IMR-90 (cell line): ENCODE data around the gene PAQR9. TPM values are rescaled to one million over a fixed set of nuclear protein-coding genes. Genes with fewer than 3 reads are reported as not detected.

Source experiments
- ATAC-seq: fragments of 200-7000 bp; cut with Tn5 transposase; 2 replicates; pipeline ENCODE4 v1.9.1; 2020; ENCODE audit warnings: low read depth, mild to moderate bottlenecking, moderate library complexity
- BruUV-seq: library from RNA; stranded (reverse); fragments of 400-500 nt; replicated peaks from 2 replicates; lab custom pipeline; 2021; lab: Mats Ljungman, UMichigan
- CTCF ChIA-PET: fragments of 300-600 bp; formaldehyde crosslinking; extraction: SDS; loops from one replicate; lab custom pipeline; 2021; ENCODE audit warnings: antibody characterized with exemption; lab: Yijun Ruan, JAX
- POLR2A ChIA-PET: fragments of 300-600 bp; sonication (Branson Sonifier 250); formaldehyde crosslinking; loops from one replicate; lab custom pipeline; 2022; ENCODE audit warnings: antibody characterized with exemption; ENCODE audit not compliant: unreplicated experiment; lab: Charles Lee
- DNase-seq: peaks from one replicate; pipeline ENCODE4 v3.0.0; 2013
- H2AFZ ChIP-seq: replicated peaks from 2 replicates; pipeline ENCODE3; 2013; ENCODE audit warnings: low read length, mild to moderate bottlenecking; ENCODE audit not compliant: poor library complexity
- H2AK5ac ChIP-seq: 2 replicates; pipeline ENCODE4 v1.6.1; 2013; ENCODE audit warnings: low read depth, low read length, inconsistent platforms
- H2AK9ac ChIP-seq: replicated peaks from 2 replicates; pipeline ENCODE3; 2013; ENCODE audit warnings: mild to moderate bottlenecking, low read depth, low read length, moderate library complexity; ENCODE audit not compliant: poor library complexity
- H2BK120ac ChIP-seq: 2 replicates; pipeline ENCODE4 v1.6.1; 2013; ENCODE audit warnings: low read depth, low read length, inconsistent platforms
- H2BK15ac ChIP-seq: 3 replicates; pipeline ENCODE4 v1.6.1; 2013; ENCODE audit warnings: low read depth, low read length, inconsistent platforms
- H2BK20ac ChIP-seq: 2 replicates; pipeline ENCODE4 v1.6.1; 2013; ENCODE audit warnings: low read depth, mild to moderate bottlenecking, inconsistent platforms, low read length, moderate library complexity
- H2BK5ac ChIP-seq: 2 replicates; pipeline ENCODE4 v1.6.1; 2013; ENCODE audit warnings: mild to moderate bottlenecking, low read depth, low read length, inconsistent platforms; ENCODE audit not compliant: poor library complexity, severe bottlenecking
- H3K14ac ChIP-seq: replicated peaks from 2 replicates; pipeline ENCODE4 v1.6.1; 2013; ENCODE audit warnings: low read depth, low read length, inconsistent platforms
- H3K18ac ChIP-seq: 2 replicates; pipeline ENCODE4 v1.6.1; 2013; ENCODE audit warnings: low read depth, low read length, control low read depth
- H3K23ac ChIP-seq: 2 replicates; pipeline ENCODE4 v1.6.1; 2013; ENCODE audit warnings: low read depth, low read length, inconsistent platforms
- H3K27ac ChIP-seq: 2 replicates; pipeline ENCODE4 v1.5.1; 2013; ENCODE audit warnings: mild to moderate bottlenecking, control low read depth, low read length; ENCODE audit not compliant: insufficient read depth
- H3K27me3 ChIP-seq: 2 replicates; pipeline ENCODE4 v1.6.1; 2013; ENCODE audit warnings: low read length; ENCODE audit not compliant: control insufficient read depth, insufficient read depth
- H3K36me3 ChIP-seq: 2 replicates; pipeline ENCODE4 v1.6.1; 2013; ENCODE audit warnings: low read length, mixed read lengths; ENCODE audit not compliant: control insufficient read depth, insufficient read depth
- H3K4ac ChIP-seq: 2 replicates; pipeline ENCODE4 v1.6.1; 2013; ENCODE audit warnings: low read depth, low read length, inconsistent platforms
- H3K4me1 ChIP-seq: 2 replicates; pipeline ENCODE4 v1.6.1; 2013; ENCODE audit warnings: low read length, mixed read lengths; ENCODE audit not compliant: control insufficient read depth, insufficient read depth
- H3K4me2 ChIP-seq: 2 replicates; pipeline ENCODE4 v1.6.1; 2013; ENCODE audit warnings: low read depth, mild to moderate bottlenecking, control low read depth, low read length, moderate library complexity
- H3K4me3 ChIP-seq: 2 replicates; pipeline ENCODE4 v1.5.1; 2013; ENCODE audit warnings: low read depth, mild to moderate bottlenecking, control low read depth, low read length, moderate library complexity; ENCODE audit not compliant: insufficient read depth
- H3K56ac ChIP-seq: 2 replicates; pipeline ENCODE4 v1.6.1; 2013; ENCODE audit warnings: low read length, inconsistent platforms; ENCODE audit not compliant: insufficient read depth; ENCODE audit errors: extremely low read depth
- H3K79me1 ChIP-seq, 2 experiments: 2 replicates each; pipeline ENCODE4 v1.6.1; 2013; ENCODE audit warnings: low read length in 2 of 2, inconsistent platforms in 1 of 2, low read depth in 1 of 2
- H3K9ac ChIP-seq: 2 replicates; pipeline ENCODE4 v1.6.1; 2013; ENCODE audit warnings: low read depth, low read length, control low read depth
- H3K9me1 ChIP-seq: 2 replicates; pipeline ENCODE4 v1.6.1; 2013; ENCODE audit warnings: low read length, inconsistent platforms; ENCODE audit not compliant: insufficient read depth
- H3K9me3 ChIP-seq: 2 replicates; pipeline ENCODE4 v1.6.1; 2013; ENCODE audit warnings: low read length; ENCODE audit not compliant: control insufficient read depth, insufficient read depth
- H4K20me1 ChIP-seq: 2 replicates; pipeline ENCODE4 v1.6.1; 2013; ENCODE audit warnings: low read length, inconsistent platforms; ENCODE audit not compliant: insufficient read depth
- H4K5ac ChIP-seq: 2 replicates; pipeline ENCODE4 v1.6.1; 2013; ENCODE audit warnings: mild to moderate bottlenecking, low read depth, low read length, control low read depth
- H4K8ac ChIP-seq, 2 experiments: 2 replicates each; pipeline ENCODE4 v1.6.1; 2013; ENCODE audit warnings: low read depth in 2 of 2, low read length in 2 of 2, control low read depth in 1 of 2, inconsistent platforms in 1 of 2
- H4K91ac ChIP-seq: 2 replicates; pipeline ENCODE4 v1.6.1; 2013; ENCODE audit warnings: low read depth, low read length, inconsistent platforms; ENCODE audit not compliant: insufficient read depth
- BHLHE40 ChIP-seq: fragments of 150-350 bp; IDR thresholded peaks from 2 replicates; pipeline ENCODE4 v1.6.1; 2016; ENCODE audit warnings: mild to moderate bottlenecking, low read depth, low read length
- CEBPB ChIP-seq: IDR thresholded peaks from 2 replicates; pipeline ENCODE4 v1.6.1; 2012; ENCODE audit warnings: low read depth, low read length, improper control_type of control experiment
- CHD1 ChIP-seq: IDR thresholded peaks from 2 replicates; pipeline ENCODE4 v1.6.1; 2012; ENCODE audit warnings: low read depth, low read length, improper control_type of control experiment
- CTCF ChIP-seq: conservative IDR thresholded peaks from 2 replicates; pipeline ENCODE4 v1.5.1; 2012; ENCODE audit warnings: mild to moderate bottlenecking, low read depth, low read length, improper control_type of control experiment
- ELK1 ChIP-seq: fragments of 150-350 bp; IDR thresholded peaks from 2 replicates; pipeline ENCODE4 v1.6.1; 2016; ENCODE audit warnings: low read depth, mild to moderate bottlenecking, low read length, moderate library complexity, borderline replicate concordance
- FOS ChIP-seq: fragments of 150-350 bp; IDR thresholded peaks from 2 replicates; pipeline ENCODE4 v1.6.1; 2016; ENCODE audit warnings: low read depth, low read length
- MAFK ChIP-seq: IDR thresholded peaks from 2 replicates; pipeline ENCODE4 v1.6.1; 2012; ENCODE audit warnings: low read depth, low read length, improper control_type of control experiment
- MAZ ChIP-seq: IDR thresholded peaks from 2 replicates; pipeline ENCODE4 v1.6.1; 2012; ENCODE audit warnings: low read depth, mild to moderate bottlenecking, low read length, improper control_type of control experiment, moderate library complexity, borderline replicate concordance
- MXI1 ChIP-seq: IDR thresholded peaks from 2 replicates; pipeline ENCODE4 v1.6.1; 2012; ENCODE audit warnings: low read depth, mild to moderate bottlenecking, low read length, moderate library complexity, borderline replicate concordance
- NFE2L2 ChIP-seq: fragments of 150-350 bp; IDR thresholded peaks from 2 replicates; pipeline ENCODE4 v1.6.1; 2016; ENCODE audit warnings: low read depth, mild to moderate bottlenecking, low read length
- POLR2A ChIP-seq: IDR thresholded peaks from 2 replicates; pipeline ENCODE4 v1.6.1; 2012; ENCODE audit warnings: mild to moderate bottlenecking, low read depth, low read length
- RAD21 ChIP-seq: IDR thresholded peaks from 2 replicates; pipeline ENCODE4 v1.6.1; 2012; ENCODE audit warnings: low read length, improper control_type of control experiment
- RCOR1 ChIP-seq: IDR thresholded peaks from 2 replicates; pipeline ENCODE4 v1.6.1; 2012; ENCODE audit warnings: mild to moderate bottlenecking, low read length, improper control_type of control experiment; ENCODE audit not compliant: insufficient replicate concordance
- SMC3 ChIP-seq: fragments of 150-350 bp; IDR thresholded peaks from 2 replicates; pipeline ENCODE4 v1.6.1; 2016; ENCODE audit warnings: low read depth, mild to moderate bottlenecking, antibody characterized with exemption, low read length, moderate library complexity
- USF2 ChIP-seq: fragments of 150-350 bp; IDR thresholded peaks from 2 replicates; pipeline ENCODE4 v1.6.1; 2017; ENCODE audit warnings: mild to moderate bottlenecking, antibody characterized with exemption, low read length, low read depth
- WGBS, 2 experiments: methylation state at CpG; one replicate each; pipeline versions ENCODE4 v1.1.5 to v1.1.7; 2013; ENCODE audit warnings: missing lambda C conversion rate in 2 of 2; ENCODE audit not compliant: insufficient read length in 1 of 2; ENCODE audit errors: extremely low coverage in 2 of 2; 5-methylcytosine and 5-hydroxymethylcytosine counted together
- dilution Hi-C: fragments of 300-500 bp; cut with HindIII; formaldehyde crosslinking; loops from one replicate; pipeline ENCODE4 v1.14.3; 2018; ENCODE audit warnings: low sequenced_read_pairs; ENCODE audit not compliant: unreplicated experiment
- in situ Hi-C: fragments of 300-500 bp; cut with MboI; formaldehyde crosslinking; loops from 3 replicates; pipeline ENCODE4 v1.14.3; 2019; ENCODE audit warnings: low sequenced_read_pairs, inconsistent platforms, mixed read lengths
- intact Hi-C: fragments of 100-400 bp; cut with micrococcal nuclease; formaldehyde crosslinking; loops from 2 replicates; pipeline ENCODE4 v1.10.0; 2022
- polyA plus RNA-seq, 3 experiments: library from polyadenylated mRNA; depleted of rRNA; stranded (reverse); fragments of >200 nt; gene quantifications; 2 replicates each; pipeline ENCODE4 v1.2.3, GENCODE V29; 2012; ENCODE audit warnings: low replicate concordance in 1 of 3
- total RNA-seq: library from RNA; depleted of rRNA; stranded (reverse); fragments of >200 nt; gene quantifications from 2 replicates; pipeline ENCODE4 v1.2.3, GENCODE V29; 2012

PAQR9 gene
- total and polyA plus RNA-seq, 2 of the 4 experiments (the other 2 are of a cell fraction) = 0.05 TPM; not detected in 1

DNA sequence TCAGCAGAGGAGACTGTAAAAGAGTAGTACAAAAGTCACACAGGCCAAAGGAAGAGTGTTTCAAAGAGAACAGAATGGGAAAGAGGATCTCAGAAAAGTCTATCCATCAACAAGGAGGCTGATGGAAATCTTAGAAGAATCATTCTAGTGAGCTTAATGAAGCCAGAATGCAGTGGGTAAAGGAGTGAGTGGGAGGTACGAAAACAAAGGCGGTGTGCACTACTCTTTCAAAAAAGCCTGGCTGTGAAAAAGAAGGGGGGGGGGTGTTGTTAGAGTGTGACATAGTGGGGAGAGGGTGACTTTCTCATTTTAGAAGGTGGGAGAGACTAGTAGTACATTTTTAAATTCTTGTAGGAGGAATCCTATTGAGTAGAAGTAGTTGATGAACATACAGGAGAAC, 11.7 kb downstream of the PAQR9 start:
- Histone ChIP-seq H3K4me3 (no peak overlapping the region), H3K9me3 (no peaks in the 10 kb centered on the region), H3K4me2 (no peak overlapping the region), H4K5ac (no peak overlapping the region), H3K79me1 (no peaks in the 10 kb centered on the region), H4K91ac (no peak overlapping the region), H2BK5ac (no peak overlapping the region), H3K23ac (no peak overlapping the region), H3K36me3 (no peaks in the 10 kb centered on the region), H3K56ac (no peak overlapping the region), H2AK9ac (no peak overlapping the region), H2BK120ac (no peak overlapping the region), H2AFZ (no peak overlapping the region), H3K18ac (no peak overlapping the region), H3K4me1 (no peaks in the 10 kb centered on the region), H3K9ac (no peak overlapping the region), H3K27ac (no peak overlapping the region), H2AK5ac (no peak overlapping the region), H3K14ac (no peak overlapping the region), H2BK15ac (no peak overlapping the region), H2BK20ac (no peak overlapping the region), H3K27me3 (peaks cover 21% of the 10 kb centered on the region), H4K8ac (no peak overlapping the region), H3K9me1 (no peaks in the 10 kb centered on the region), H4K20me1 (no peaks in the 10 kb centered on the region), H3K4ac (no peak overlapping the region)
- in situ Hi-C loops (no loop called here), intact Hi-C loops (no loop called here), dilution Hi-C loops (no loop called here)
- BruUV-seq = no TSS peak
- CTCF ChIA-PET = interaction anchor here (0.5 kb wide), 1 partner anchor 15 kb away, joined by 5 read pairs; no protein-coding TSS in a partner anchor
- no peak for DNase-seq
- no peak for ATAC-seq
- no peak for TF ChIP-seq POLR2A
- TF ChIP-seq ELK1 = no peak
- no peak for TF ChIP-seq CTCF
- no peak for TF ChIP-seq RAD21
- no peak for TF ChIP-seq MXI1
- TF ChIP-seq MAZ = no peak
- TF ChIP-seq CHD1 = no peak
- TF ChIP-seq RCOR1 = no peak
- TF ChIP-seq MAFK = no peak
- no peak for TF ChIP-seq BHLHE40
- no peak for TF ChIP-seq SMC3
- no peak for TF ChIP-seq FOS
- TF ChIP-seq USF2 = no peak
- no peak for TF ChIP-seq NFE2L2
- no peak for TF ChIP-seq CEBPB
- POLR2A ChIA-PET = no interaction called here
- 100% methylated on average over 1 of the region's 2 CpGs; no CpG with 5 or more reads in 1 of the 2 experiments for WGBS, 2 experiments
